ENCODE results near the gene FOXD4L3.
"Not testable (repeated sequence)": the region's sequence is repeated elsewhere in the genome, so short reads cannot be mapped to it uniquely, and the experiment has no call there.

The FOXD4L3 gene

GRCh38 chr9:68351689-68352088 lies 49.0 kb downstream of the FOXD4L3 start:
- not testable (repeated sequence) for DNase-seq
